Right atrium auricular region (tissue), 2 donors: ENCODE data around the gene TMEM203. TPM values are rescaled to one million over a fixed set of nuclear protein-coding genes. Genes with fewer than 3 reads are reported as not detected.

Source experiments
- DNase-seq: peaks from one replicate; pipeline ENCODE4 v3.0.0-alpha.2; 2019; ENCODE audit warnings: low spot score
- H3K27ac ChIP-seq, 2 donors: fragments of 200-600 bp; sonication (generic); 1 replicate in 1 of 2; 2 replicates in 1 of 2; pipeline ENCODE4 v1.5.1; 2016 to 2019
- H3K27me3 ChIP-seq, 2 donors: fragments of 200-600 bp; sonication (generic); one replicate each; pipeline versions ENCODE4 v1.5.1 to v1.6.0; 2017 to 2019
- H3K36me3 ChIP-seq: fragments of 200-600 bp; sonication (generic); one replicate; pipeline ENCODE4 v1.5.1; 2016
- H3K4me1 ChIP-seq, 2 donors: fragments of 200-600 bp; sonication (generic); one replicate each; pipeline versions ENCODE4 v1.5.1 to v1.6.0; 2017 to 2019
- H3K4me3 ChIP-seq, 2 donors: fragments of 200-600 bp; sonication (generic); 1 replicate in 1 of 2; 2 replicates in 1 of 2; pipeline ENCODE4 v1.5.1; 2017 to 2019; ENCODE audit warnings: mild to moderate bottlenecking in 1 of 2, moderate library complexity in 1 of 2
- H3K9me3 ChIP-seq, 2 donors: fragments of 200-600 bp; sonication (generic); one replicate each; pipeline ENCODE4 v1.5.1; 2019
- CTCF ChIP-seq, 2 donors: fragments of 200-600 bp; sonication (generic); IDR thresholded peaks; one replicate each; pipeline ENCODE4 v1.5.1; 2019; ENCODE audit warnings: antibody characterized with exemption in 2 of 2
- total RNA-seq, 2 donors: library from RNA; depleted of rRNA; stranded (reverse); fragments of >200 nt; gene quantifications; one replicate each; pipeline ENCODE4 v1.1.0, GENCODE V29; 2016

The TMEM203 gene
- total RNA-seq, 2 donors from 2014 or later, result 31.4 to 33.9 TPM

GRCh38 chr9:137186385-137186784 is 19.1 kb downstream of the TMEM203 start:
- Histone ChIP-seq H3K9me3 (no peaks in the 10 kb centered on the region), H3K4me3 (no peak overlapping the region), H3K36me3 (peaks cover 53% of the 10 kb centered on the region), H3K27ac (no peak overlapping the region), H3K27me3 (no peaks in the 10 kb centered on the region), H3K4me1 (peaks cover 0 to 43% of the 10 kb centered on the region in 2 donors)
- no peak for TF ChIP-seq CTCF (IDR thresholded peaks at IDR 0.05)
- DNase-seq, result no peak

- Histone ChIP-seq H3K27ac (no peak overlapping the region), H3K9me3 (no peaks in the 10 kb centered on the region), H3K4me3 (no peak overlapping the region), H3K36me3 (peaks cover 56% of the 10 kb centered on the region), H3K27me3 (no peaks in the 10 kb centered on the region), H3K4me1 (peaks cover 0 to 43% of the 10 kb centered on the region in 2 donors)
- no peak for DNase-seq
- TF ChIP-seq CTCF (IDR thresholded peaks at IDR 0.05), result no peak
Observed at GRCh38 chr9:137185921-137186320, 19.5 kb downstream of the TMEM203 start.

- H3K4me3 ChIP-seq, result no peak overlapping the region
- H3K27ac ChIP-seq, result no peak overlapping the region
- H3K4me1 ChIP-seq, result peaks cover 0 to 34% of the 10 kb centered on the region in 2 donors
- DNase-seq, result no peak
- H3K36me3 ChIP-seq, result peaks cover 56% of the 10 kb centered on the region
- H3K27me3 ChIP-seq, result no peaks in the 10 kb centered on the region
- H3K9me3 ChIP-seq, result no peaks in the 10 kb centered on the region
- TF ChIP-seq CTCF (IDR thresholded peaks at IDR 0.05), result no peak
Observed at GRCh38 chr9:137184881-137185660, 20.4 kb downstream of the TMEM203 start.

- no peak for DNase-seq
- H3K27me3 ChIP-seq, result no peaks in the 10 kb centered on the region
- no peaks in the 10 kb centered on the region for H3K9me3 ChIP-seq
- peaks cover 0 to 24% of the 10 kb centered on the region in 2 donors for H3K4me1 ChIP-seq
- peaks cover 62% of the 10 kb centered on the region for H3K36me3 ChIP-seq
- TF ChIP-seq CTCF (IDR thresholded peaks at IDR 0.05), result no peak
- no peak overlapping the region for H3K27ac ChIP-seq
- H3K4me3 ChIP-seq, result no peak overlapping the region
Observed at GRCh38 chr9:137183980-137184595, 21.4 kb downstream of the TMEM203 start.

- Histone ChIP-seq H3K27me3 (no peaks in the 10 kb centered on the region), H3K27ac (no peak overlapping the region), H3K4me1 (peaks cover 0 to 21% of the 10 kb centered on the region in 2 donors), H3K9me3 (no peaks in the 10 kb centered on the region), H3K4me3 (no peak overlapping the region), H3K36me3 (peaks cover 62% of the 10 kb centered on the region)
- DNase-seq, result no peak
- no peak for TF ChIP-seq CTCF (IDR thresholded peaks at IDR 0.05)
Observed at GRCh38 chr9:137182836-137183235, 22.6 kb downstream of the TMEM203 start.
